HepG2 (cell line): Measurements from ENCODE around the gene MYCBPAP.

ENCODE experiments used
- CEBPB ChIP-seq: IDR thresholded peaks from 2 replicates; pipeline ENCODE4 v1.6.1; 2011; ENCODE audit warnings: low read depth, low read length, improper control_type of control experiment, borderline replicate concordance
- ELF4 ChIP-seq: sonication (generic); formaldehyde crosslinking; IDR thresholded peaks from 2 replicates; pipeline ENCODE4 v1.5.0; 2020; ENCODE audit warnings: missing genetic modification reagents, mild to moderate bottlenecking, moderate library complexity, borderline replicate concordance
- JUND ChIP-seq: sonication (generic); formaldehyde crosslinking; IDR thresholded peaks from 2 replicates; pipeline ENCODE4 v1.8.0; 2022; ENCODE audit warnings: mild to moderate bottlenecking, missing genetic modification reagents
- POLR2A ChIP-seq, 2 experiments: IDR thresholded peaks; 2 replicates each; pipeline ENCODE4 v1.6.1; 2011; ENCODE audit warnings: low read depth in 2 of 2, low read length in 2 of 2, mild to moderate bottlenecking in 1 of 2, moderate library complexity in 1 of 2; ENCODE audit not compliant: insufficient read depth in 1 of 2
- POLR2AphosphoS2 ChIP-seq: IDR thresholded peaks from 2 replicates; pipeline ENCODE4 v1.6.1; 2011; ENCODE audit warnings: low read depth, low read length, improper control_type of control experiment
- YEATS4 ChIP-seq: sonication (generic); formaldehyde crosslinking; IDR thresholded peaks from 2 replicates; pipeline ENCODE4 v1.4.0; 2020; ENCODE audit warnings: missing genetic modification reagents, borderline replicate concordance

DNA sequence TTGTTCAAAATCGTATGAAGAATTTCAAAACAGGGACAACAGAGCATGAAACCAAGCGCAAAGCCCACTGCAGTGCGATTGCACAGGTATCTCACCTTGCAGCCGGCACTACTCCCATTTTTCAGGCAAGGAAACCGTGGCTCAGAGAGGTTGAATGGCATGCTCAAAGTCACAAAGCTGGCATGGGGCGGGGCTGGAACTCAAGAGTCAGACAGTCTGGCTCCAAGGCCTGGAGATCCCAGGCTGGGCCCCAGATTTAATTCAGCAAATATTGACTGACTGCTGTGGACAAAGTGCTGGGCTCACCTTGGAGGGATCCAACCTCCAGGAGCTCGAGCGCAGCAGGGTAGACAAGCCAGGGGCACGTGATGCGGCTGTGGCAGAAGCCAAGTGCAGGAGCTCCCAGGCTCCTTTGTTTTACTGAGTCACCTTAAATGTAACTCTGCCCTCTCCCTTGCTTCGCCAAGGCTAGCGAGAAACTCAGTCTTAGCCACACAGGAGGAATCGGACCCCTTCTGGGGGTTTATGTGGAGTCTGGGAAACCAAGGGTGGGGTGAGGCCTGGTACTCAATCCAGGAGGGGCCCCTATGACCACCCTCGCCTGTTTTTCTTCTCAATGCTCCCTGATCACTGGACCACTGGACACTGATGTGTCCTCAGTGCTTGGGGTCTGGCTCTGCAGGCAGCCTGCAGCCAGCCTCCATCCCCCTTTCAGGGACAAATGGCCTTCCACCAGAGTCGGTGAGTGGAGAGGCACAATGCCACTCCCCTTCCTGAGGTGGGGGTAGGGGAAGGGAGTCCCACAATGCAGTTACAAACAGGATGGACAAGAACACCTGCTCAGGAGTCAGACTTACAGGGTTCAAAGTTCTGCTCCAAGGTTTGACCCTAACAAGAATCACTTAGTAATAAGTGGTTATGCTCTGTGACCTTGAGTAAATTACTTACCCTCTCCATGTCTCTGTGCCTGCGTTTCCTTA lies 34.8 kb downstream of the MYCBPAP start:
- TF ChIP-seq YEATS4 (CRISPR knock-in tag) (no peak), ELF4 (CRISPR knock-in tag) (no peak), POLR2A (IDR thresholded peaks at IDR 0.05; ENCODE audit: insufficient read depth in 1 of 2, low read depth in 2 of 2, low read length in 2 of 2) (peak; percentile 44 to 62), CEBPB (no peak), POLR2AphosphoS2 (no peak), JUND (CRISPR knock-in tag) (peak; percentile 58; the same call in 1 of the 2 replicates)
